ENCODE data around the gene STK38.

DNA sequence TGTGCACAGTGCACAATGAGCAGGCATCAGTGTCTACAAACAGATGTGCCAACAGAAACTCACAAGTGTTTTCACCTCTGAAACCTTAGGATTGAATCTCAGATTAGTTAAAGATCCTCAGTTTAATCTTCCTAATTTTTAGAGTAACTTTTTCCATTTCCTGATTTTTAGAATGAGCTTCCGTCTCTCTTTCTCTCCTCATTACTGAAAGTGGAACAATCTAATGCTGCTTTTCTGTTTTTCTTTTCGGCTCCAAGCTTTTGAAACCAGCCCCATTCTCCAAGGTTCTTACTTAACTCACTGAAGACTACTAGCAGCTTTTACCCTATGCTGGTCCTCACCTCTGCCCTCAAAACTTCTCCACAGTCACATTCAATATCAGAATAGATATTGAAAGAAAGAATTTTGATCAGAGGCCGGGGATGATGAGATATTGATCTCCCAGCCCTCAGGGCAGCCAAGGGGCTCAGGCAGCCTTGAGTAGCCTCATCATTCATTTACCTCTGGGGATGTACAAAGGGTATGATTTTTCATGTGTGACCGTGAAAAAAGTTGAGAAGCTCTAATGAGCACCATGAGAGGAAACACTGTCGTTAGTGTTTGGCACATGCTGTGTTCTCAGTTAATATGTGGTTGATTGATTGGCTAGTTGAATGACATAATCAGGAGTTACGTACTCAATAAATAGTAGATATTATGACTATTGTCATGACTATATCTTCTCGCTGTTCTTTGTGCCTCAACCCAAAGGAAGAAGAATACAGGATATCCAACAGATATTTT lies 11.9 kb upstream of the STK38 start:
- TF ChIP-seq, protein P1, sequence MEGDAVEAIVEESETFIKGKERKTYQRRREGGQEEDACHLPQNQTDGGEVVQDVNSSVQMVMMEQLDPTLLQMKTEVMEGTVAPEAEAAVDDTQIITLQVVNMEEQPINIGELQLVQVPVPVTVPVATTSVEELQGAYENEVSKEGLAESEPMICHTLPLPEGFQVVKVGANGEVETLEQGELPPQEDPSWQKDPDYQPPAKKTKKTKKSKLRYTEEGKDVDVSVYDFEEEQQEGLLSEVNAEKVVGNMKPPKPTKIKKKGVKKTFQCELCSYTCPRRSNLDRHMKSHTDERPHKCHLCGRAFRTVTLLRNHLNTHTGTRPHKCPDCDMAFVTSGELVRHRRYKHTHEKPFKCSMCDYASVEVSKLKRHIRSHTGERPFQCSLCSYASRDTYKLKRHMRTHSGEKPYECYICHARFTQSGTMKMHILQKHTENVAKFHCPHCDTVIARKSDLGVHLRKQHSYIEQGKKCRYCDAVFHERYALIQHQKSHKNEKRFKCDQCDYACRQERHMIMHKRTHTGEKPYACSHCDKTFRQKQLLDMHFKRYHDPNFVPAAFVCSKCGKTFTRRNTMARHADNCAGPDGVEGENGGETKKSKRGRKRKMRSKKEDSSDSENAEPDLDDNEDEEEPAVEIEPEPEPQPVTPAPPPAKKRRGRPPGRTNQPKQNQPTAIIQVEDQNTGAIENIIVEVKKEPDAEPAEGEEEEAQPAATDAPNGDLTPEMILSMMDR (IDR thresholded peaks at IDR 0.05; ENCODE audit: borderline replicate concordance, extremely low read depth, low read length, poor library complexity, severe bottlenecking): no peak
- no peak for TF ChIP-seq EZH2 (IDR thresholded peaks at IDR 0.05; ENCODE audit: borderline replicate concordance, low read depth, low read length, severe bottlenecking)
